HL-60/S4 treated with retinoic acid at 250 ng/mL for 4 days and 3 days (cell line): ENCODE data around the gene COQ4.

Experiments
- in situ Hi-C: fragments of 300-500 bp; cut with MboI; formaldehyde crosslinking; loops from 2 replicates; pipeline ENCODE4 v1.7.0; 2022; ENCODE audit warnings: low sequenced_read_pairs

Gene COQ4

DNA sequence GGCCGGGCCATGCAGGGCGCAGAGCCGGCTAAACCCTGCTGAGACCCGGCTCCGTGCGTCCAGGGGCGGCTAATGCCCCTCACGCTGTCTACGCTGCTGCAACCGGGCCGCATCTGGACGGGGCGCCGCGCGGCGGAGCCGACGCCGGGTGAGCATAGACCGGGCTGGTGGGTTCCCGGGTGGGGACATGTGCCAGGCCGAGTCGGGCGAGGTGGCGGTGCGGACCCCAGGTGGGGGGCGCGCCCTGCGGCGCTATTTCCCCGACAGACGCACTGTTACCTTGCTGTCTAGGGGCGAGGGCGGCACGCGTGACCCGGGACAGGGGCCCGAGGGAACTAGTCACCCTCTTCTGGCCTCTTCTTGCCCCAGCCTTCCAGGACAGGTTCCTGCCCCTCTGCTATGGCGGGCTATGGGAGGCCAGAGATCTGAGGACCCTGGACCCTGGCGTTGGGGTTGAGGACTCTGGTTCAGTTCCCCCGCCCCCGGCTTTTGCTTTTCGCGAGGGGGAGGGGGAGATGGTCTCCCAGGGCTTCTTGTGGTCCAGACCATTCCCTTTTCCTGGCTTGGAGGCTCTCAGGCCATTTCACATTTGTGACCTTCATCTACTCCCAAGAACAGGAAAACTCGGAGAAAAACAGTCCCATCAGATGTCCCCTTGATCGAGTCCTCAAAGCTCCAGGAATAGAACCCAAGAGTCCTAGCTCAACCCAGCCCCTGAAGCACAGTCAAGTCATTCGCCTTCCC, 18.2 kb downstream of the COQ4 start:
- in situ Hi-C loops, result no loop called here

DNA sequence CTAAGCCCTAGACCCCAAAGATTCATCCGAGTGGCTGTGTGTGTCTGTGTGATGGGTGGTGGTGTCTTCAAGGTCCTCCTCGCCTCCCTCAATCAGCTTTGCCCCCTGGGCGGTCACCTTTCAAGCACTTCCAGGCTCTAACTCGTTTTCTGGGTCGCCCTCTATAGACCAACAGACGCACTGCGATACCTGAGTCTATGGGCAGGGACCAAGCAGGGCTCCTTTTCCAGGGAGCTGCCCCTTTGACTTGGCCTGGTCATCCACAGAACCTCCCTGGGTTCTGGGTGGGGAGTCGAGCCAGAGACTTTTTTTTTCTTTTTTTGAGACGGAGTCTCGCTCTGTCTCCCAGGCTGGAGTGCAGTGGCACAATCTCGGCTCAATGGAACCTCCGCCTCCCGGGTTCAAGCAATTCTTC, 18.8 kb downstream of the COQ4 start:
- in situ Hi-C loops, result no loop called here

DNA sequence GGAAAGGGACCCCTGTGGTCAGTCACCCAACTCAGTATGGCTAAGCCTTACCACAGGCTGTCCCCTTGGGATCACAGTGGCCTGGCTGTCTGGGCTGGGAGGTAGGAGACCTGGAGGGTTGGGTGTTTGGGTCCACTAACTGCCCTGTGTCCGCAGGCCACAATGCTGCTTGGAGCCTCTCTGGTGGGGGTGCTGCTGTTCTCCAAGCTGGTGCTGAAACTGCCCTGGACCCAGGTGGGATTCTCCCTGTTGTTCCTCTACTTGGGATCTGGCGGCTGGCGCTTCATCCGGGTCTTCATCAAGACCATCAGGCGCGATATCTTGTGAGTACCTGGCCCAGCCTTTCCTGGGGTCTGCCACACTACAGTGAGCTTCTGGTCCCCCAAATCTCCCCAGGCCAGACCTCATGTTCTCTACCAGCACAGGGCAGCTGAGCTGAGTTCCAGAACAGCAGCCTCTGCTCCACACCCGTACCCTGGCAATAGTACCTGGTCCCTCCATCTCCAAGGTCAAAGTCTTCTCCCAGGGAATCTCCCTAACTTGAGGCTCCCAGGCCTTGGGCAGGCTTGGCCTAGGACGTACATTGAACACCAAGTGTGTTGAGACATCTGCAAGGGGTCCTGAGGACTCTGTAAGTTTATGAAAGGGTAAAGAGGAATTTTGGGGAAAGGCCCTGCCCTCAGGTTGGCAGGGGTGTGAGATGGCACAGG, 20.5 kb downstream of the COQ4 start:
- in situ Hi-C loops, result no loop called here

DNA sequence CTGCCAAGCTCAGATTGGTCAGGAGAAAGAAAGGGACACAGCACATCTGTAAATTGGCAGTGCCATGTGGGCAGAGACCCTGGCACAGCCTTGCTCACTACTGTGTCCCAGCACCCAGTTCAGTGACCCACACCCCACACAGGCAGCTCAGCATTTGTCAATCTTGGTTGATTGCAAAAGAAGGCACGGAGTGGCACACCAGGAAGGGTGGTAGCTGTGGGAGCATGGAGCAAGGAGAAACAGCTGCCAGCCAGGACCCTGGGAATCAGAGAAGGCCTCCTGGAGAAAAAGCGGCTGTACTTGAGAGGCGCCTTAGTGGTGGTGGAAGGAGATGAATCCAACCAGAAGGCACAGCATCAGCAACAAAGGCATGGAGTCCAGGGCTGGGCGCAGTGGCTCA, 21.2 kb downstream of the COQ4 start:
- in situ Hi-C loops, result no loop called here

DNA sequence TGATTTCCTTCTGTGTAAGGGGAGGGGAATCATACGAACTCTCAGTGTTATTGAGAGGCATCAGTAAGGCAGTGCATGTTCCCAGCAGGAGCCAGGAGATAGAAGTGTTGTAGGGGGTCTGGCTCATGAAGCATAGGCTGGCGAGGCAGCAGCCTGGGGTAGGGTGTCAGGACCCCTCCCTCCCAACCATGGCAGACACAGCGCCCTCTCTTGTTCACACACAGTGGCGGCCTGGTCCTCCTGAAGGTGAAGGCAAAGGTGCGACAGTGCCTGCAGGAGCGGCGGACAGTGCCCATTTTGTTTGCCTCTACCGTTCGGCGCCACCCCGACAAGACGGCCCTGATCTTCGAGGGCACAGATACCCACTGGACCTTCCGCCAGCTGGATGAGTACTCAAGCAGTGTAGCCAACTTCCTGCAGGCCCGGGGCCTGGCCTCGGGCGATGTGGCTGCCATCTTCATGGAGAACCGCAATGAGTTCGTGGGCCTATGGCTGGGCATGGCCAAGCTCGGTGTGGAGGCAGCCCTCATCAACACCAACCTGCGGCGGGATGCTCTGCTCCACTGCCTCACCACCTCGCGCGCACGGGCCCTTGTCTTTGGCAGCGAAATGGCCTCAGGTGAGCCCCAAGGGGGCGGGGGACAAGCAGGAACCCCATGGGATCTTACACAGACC, 22.4 kb downstream of the COQ4 start:
- in situ Hi-C loops, result no loop called here

DNA sequence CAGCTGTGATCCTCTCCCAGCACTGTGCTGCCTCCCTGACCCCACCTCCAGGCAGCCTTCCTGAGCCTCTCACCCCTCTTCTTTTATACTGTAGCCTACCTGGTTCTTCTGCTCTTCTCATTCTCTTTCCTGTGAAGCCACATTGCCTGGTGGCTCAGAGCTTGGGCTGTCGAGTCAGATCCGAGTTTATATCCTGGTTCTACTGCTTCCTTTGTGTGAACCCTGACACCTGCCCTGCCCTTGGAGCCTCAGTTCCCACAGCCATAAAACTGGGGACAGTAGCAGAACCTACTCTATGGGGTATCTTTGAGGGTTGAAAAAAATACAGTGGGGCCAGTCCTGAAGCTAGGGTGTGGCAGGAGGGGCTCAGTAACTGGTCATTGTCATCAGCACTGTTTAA, 26.5 kb downstream of the COQ4 start:
- in situ Hi-C loops, result no loop called here

DNA sequence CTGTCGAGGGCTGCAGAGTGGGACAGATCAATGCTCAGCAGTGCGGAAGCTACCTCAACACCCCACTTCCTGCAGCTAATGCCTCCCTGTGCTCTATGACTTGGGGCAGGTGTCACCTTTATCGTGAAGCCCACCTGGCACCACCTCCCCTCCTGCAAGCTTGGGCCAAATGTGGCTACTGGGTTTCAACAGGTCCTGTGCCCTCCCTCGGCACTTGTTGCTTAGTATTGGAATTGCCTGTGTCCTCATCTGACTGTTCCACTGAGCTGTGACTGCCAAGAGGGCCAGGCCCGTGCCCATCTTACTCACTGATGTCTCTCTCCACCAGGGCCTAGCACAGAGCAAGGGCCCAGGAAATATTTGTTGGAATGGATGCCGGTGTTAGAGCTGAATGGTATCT, 27.1 kb downstream of the COQ4 start:
- in situ Hi-C loops, result no loop called here

DNA sequence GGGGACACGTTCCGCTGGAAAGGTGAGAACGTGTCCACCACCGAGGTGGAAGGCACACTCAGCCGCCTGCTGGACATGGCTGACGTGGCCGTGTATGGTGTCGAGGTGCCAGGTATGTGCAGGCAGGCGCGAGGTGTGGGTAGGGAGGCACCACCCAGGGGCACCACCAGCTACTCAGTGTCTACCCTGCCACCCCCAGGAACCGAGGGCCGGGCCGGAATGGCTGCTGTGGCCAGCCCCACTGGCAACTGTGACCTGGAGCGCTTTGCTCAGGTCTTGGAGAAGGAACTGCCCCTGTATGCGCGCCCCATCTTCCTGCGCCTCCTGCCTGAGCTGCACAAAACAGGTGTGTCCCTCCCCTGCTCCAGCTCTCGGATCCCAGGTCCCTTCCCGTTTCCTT, 32.8 kb downstream of the COQ4 start:
- in situ Hi-C loops, result no loop called here

DNA sequence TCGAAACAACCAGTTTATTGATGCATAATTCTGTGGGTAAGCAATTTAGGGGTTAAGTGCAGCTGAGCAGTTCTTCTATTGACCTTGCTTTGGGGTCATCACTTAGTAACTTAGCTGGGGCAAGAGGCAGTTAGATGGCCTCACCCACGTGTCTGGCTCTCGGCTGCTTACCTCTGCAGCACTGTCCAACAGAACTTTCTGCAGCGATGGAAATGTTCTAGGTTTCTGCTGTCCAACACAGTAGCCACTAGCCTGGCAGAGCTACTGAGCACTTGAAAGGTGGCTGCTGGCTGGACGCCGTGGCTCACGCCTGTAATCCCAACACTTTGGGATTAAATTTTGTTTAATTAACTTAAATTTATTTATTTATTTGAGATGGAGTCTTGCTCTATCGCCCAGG, 35.5 kb downstream of the COQ4 start:
- in situ Hi-C loops, result no loop called here

DNA sequence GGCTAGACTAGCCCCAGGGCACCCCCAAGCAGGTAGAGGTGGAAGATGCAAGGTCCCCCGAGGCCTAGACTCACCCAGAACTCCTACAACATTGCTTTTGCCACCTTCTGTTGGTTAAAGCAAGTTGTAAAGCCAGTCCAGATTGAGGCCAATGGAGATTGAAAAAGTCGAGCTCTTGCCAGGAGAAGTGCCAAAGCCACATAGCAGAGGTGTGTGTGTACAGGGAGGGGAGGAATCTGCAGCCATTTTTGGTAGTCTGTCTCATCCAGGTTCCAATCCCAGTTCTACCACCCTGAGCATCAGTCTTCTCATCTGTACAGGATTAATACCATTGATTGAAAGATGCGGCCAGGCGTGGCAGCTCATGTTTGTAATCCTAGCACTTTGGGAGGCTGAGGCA, 36.2 kb downstream of the COQ4 start:
- in situ Hi-C loops, result no loop called here

DNA sequence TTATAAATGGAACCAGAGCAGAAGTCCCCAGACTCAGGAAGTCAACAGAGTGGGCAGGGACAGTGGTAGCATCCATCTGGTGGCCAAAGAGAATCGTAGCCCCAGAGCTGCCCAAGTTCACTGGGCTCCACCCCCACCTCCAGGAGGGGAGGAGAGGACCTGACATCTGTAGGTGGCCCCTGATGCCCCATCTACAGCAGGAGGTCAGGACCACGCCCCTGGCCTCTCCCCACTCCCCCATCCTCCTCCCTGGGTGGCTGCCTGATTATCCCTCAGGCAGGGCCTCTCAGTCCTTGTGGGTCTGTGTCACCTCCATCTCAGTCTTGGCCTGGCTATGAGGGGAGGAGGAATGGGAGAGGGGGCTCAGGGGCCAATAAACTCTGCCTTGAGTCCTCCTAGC, 38.2 kb downstream of the COQ4 start:
- in situ Hi-C loops, result loop anchor here (10.0 kb wide), 1 partner anchor 54 kb away; no protein-coding TSS in a partner anchor

DNA sequence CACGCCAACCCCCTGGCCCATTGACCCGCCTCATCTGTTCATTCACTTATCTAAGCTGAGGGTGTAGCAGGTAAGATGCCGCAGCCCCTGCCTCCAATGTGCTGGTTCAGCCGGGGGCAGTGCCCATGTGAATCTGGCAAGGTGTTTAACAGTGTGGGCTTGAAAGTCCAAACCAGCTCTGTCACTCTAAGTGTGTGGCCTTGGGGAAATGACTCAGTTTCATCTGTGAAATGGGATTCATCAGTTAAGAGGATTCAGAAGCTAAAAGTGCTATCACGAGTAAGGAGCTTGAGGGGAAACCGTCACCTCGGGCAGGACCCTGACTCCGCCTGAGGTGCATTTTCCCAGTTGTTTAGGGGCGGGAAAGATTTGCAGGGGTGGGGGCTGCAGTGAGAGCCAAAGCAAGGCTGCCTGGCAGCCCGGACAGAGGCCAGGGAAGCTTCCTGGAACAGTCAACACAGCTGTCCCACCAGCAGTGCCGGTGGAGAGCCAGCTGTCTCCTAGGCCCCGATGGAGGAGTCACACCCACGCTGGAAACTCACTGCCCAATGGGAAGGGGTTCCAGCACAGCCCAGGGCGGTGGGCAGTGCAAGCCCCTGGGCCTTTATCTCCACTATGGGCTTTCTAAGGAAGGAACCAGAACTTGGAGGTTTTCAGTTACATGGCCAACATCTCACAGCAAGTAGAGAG, 38.8 kb downstream of the COQ4 start:
- in situ Hi-C loops, result loop anchor here (10.0 kb wide), 1 partner anchor 53 kb away; no protein-coding TSS in a partner anchor

DNA sequence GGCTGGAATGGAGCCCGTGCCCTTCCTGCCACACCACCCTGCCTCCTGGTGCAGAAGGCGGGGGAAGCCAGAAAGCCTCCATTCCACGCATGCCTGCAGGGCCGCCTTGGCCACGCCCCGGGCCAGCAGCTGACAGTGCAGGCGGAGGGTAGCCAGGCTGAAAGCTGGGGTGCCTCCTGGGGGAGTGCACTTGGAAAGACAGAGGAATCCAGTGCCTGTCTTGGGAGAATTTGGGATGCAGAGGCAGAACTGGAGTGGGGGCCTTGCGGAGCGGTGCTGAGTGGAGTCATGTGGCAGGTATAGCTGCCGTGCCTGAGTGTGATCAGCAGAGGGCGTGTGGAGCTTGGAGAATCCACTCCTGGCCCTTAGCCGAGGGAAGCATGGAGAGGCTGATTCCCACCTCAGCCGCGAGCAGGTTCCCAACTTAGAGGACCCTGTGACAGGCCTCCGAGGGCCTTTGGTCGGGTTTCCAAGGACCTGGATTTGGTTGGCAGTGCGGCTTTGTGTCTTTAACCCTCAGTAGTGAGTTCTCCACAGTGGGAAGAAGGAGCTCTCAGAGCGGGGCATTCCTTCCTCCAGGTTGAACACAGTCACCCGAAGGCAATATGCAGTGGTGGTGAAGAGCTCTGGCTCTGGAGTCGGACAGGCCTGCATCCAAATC, 39.5 kb downstream of the COQ4 start:
- in situ Hi-C loops, result loop anchor here (10.0 kb wide), 1 partner anchor 53 kb away; no protein-coding TSS in a partner anchor

DNA sequence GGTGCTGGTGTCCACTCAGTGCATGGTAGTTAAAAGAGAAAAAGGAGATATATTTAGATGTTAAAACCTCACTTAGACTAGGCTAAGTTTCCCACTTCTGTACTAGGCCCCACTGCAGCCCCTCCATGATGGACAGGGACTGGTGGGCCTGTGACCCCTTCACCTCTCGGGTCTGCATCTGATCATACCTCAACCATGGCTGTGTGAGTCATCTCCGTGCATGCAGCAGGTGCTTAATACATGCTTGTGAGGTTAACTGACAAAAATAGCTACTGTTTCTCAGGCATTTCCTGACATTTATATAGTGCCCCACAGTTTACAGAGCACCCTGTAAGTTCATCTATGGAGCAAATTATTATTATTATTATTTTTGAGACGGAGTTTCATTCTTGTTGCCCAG, 40.1 kb downstream of the COQ4 start:
- in situ Hi-C loops, result loop anchor here (10.0 kb wide), 1 partner anchor 52 kb away; no protein-coding TSS in a partner anchor

DNA sequence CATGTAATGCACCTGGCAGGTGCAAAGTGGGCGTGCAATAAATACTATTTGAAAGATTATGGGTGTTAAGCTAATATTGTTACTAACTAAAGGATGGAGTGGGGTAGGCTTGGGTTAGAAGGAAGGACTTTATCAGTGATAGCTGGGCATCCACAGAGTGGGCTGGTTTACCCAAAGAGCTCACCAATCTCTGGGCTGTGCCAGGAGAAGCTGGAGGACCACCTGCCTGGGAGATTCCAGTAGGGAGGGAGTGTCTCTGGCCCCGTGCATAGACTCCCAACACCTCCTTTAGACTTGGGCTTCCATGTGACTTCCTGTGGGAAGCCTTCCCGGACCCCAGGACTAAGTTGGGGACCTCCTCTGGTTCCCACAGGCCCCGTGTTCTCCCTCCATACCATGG, 42.9 kb downstream of the COQ4 start:
- in situ Hi-C loops, result loop anchor here (10.0 kb wide), 1 partner anchor 49 kb away; no protein-coding TSS in a partner anchor

DNA sequence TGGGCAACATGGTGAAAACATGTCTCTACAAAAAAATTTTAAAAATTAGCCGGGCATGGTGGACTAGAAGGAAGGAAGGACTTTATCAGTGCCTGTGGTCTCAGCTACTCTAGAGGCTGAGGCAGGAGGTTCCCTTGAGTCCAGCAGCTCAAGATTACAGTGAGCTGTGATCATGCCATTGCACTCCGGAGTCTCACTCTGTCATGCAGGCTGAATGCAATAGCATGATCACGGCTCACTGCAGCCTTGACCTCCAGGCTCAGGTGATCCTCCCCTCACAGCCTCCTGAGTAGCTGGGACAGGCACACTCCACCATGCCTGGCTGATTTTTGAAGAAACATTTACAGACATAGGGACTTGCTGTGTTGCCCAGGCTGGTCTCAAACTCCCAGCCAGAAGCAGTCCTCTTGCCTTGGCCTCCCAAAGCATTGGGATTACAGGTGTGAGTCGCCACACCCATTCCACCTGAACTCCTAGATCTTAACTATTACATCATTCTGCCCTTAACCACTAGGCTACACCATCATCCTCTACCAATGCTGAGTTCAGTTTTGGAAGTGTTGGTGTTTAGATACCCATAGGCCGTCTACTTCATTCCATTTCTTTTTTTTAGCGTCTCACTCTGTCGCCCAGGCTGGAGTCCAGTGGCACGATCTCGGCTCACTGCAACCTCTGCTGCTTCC, 46.5 kb downstream of the COQ4 start:
- in situ Hi-C loops, result loop anchor here (10.0 kb wide), 1 partner anchor 46 kb away; no protein-coding TSS in a partner anchor

DNA sequence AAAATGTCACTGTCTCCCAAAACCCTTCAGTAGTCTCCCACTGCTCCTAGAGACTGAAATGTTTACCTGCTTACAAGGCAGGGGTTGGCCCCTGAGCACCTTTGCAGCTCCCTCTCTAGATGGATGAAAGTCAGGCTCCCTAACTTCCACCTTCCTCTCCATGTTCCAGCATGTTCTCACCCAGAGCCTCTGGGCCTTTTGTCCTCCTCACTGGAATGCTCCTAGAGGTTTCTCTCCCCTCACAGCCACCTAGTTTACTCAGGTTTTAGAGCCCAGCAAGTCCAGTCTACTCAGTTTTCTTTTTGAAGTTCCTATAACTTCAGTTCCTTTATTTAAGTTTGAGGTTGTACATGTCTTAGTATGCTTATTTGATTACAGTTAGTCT, 47.7 kb downstream of the COQ4 start:
- in situ Hi-C loops, result no loop called here

DNA sequence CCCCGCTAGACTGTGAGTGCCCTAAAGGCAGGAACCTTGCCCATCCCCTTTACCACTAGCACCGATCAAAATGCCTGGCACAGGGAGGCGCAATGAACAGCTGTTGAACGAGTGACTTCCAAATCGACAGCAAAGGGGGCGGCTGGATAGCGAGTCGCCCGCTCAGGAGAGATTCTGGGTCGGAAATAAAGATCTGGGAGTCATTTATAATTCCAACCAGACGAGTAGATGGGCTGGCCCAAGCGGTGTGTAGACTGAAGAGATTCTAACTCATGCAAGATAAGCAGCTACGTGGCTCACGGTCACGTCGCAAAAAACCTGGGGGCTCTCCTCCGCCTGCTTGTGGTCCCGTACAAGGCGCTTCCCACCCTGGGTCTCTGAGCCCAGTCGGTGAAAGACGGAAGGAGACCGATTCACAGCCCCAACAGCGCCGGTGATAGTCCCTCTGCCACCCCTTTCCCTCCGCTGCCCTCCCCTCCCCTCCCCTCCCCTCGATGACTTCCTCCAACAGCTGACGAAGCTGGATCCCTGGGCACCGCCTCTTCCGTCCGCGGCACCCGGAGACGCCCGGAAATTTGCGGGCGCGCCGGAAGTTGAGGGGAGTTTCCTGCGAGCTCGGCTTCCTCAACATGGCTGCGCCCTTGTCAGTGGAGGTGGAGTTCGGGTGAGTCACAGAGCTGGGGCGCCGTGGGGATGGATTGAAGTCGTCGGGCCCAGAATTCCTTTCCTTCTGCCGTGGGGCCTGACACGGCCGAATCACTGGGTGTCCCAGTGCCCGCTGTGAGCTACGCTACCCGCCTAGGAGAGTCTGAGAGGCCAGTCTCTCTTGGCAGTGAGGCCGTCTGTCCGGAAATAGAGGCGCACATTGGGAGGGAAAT, 48.4 kb downstream of the COQ4 start, which contains the start of gene URM1:
Gene URM1 (plus strand): TSS at position 623 of the 878 bp plus-strand sequence. CDS start 7 bp downstream, at position 630.
- in situ Hi-C loops, result no loop called here

DNA sequence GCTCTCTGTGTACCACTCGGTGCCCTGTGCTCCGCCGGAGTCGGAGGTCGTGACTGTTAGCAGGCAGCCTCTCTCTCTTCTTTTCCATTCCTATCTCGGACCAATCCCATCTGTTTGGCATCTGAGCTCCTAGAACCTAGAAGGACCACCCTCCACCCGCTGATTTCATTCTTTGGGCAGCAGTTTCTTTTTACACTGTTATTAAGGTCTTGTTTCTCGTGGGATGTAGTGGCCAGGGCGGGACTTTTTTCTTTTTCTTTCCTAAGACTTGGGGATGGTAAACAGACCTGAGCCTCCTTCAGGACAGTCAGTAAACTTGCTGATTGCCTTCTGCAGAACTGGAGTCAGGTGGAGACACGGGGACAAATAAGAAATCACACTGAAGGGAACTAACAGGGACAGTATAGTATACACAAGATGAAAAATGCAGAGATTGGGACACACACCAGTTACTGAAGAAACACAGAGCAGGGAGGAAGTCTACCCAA, 49.0 kb downstream of the COQ4 start:
- in situ Hi-C loops, result no loop called here
